Right lobe of liver (tissue), 4 donors: Measurements from ENCODE around the gene VILL.

Experiments
- POLR2A ChIP-seq: fragments of 450-650 bp; IDR thresholded peaks from one replicate; pipeline ENCODE4 v1.6.1; 2017; ENCODE audit warnings: antibody characterized with exemption, mild to moderate bottlenecking
- TF ChIP-seq, protein P1 (sequence below), 4 donors: fragments of 200-600 bp in 3 of 4; fragments of 450-650 bp in 1 of 4; IDR thresholded peaks; one replicate each; pipeline versions ENCODE4 v1.5.1 to v1.8.0; 2016 to 2022; ENCODE audit warnings: antibody characterized with exemption in 4 of 4, mild to moderate bottlenecking in 2 of 4
- donor health status: DM: no; HTN: no; CAD: no.
- donor health status: DM: no; HTN: no; CAD: no.
- donor health status: DM: no; HTN: yes; CAD: no.

DNA sequence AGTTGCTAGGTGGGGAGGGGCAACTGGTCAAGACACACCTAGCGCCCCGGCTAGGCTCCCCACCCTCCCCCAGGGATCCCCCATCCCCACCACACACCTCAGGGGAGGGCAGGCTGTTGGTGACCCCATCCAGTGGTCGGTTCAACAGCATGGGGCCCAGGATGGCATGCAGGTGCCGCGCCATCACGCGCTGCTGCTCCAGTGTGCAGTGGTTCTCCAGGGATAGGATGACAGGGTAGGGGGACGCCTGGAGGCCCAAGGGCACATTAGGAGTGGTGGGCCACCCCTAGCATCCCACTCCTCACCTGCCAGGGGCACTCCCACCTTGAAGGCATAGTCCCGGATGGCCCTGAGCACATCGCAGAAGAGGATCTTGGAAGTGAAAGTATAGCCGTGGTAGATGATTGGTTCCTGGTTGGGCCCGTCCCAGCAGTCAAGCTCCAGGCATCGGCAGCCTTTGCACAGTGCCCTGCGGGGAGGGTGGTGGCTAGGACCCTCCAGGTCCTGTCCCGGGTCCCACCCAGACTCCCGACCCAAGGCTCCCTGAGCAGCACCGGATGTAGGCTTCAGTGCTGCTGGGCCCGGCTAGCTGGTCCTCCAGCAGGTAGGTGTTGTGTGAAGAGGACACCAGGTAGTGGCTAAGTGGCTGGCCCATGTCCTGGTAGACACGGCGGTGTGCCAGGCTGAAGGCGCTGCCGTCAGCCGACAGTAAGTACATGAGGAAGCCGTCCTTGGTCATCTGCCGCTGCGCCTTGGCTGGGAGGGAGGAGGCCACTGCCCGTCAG is 19.4 kb downstream of the VILL start:
- TF ChIP-seq POLR2A: no peak
- TF ChIP-seq, protein P1, sequence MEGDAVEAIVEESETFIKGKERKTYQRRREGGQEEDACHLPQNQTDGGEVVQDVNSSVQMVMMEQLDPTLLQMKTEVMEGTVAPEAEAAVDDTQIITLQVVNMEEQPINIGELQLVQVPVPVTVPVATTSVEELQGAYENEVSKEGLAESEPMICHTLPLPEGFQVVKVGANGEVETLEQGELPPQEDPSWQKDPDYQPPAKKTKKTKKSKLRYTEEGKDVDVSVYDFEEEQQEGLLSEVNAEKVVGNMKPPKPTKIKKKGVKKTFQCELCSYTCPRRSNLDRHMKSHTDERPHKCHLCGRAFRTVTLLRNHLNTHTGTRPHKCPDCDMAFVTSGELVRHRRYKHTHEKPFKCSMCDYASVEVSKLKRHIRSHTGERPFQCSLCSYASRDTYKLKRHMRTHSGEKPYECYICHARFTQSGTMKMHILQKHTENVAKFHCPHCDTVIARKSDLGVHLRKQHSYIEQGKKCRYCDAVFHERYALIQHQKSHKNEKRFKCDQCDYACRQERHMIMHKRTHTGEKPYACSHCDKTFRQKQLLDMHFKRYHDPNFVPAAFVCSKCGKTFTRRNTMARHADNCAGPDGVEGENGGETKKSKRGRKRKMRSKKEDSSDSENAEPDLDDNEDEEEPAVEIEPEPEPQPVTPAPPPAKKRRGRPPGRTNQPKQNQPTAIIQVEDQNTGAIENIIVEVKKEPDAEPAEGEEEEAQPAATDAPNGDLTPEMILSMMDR (IDR thresholded peaks at IDR 0.05): no peak
